HG02973 (cell line): ENCODE data around the gene UNC13A.

ENCODE experiments used
- ATAC-seq: cut with Tn5 transposase; IDR thresholded peaks from one replicate; pipeline ENCODE4 v1.9.1; 2021; ENCODE audit warnings: moderate library complexity; ENCODE audit not compliant: unreplicated experiment

The UNC13A gene

GRCh38 chr19:17673937-17674799 is 14.0 kb downstream of the UNC13A start:
- ATAC-seq = no peak

- ATAC-seq = no peak
Measured at GRCh38 chr19:17671906-17672305, 16.2 kb downstream of the UNC13A start.

GRCh38 chr19:17669419-17669818 is 18.7 kb downstream of the UNC13A start:
- ATAC-seq = no peak

- ATAC-seq = no peak
Measured at GRCh38 chr19:17665058-17665457, 23.1 kb downstream of the UNC13A start.

GRCh38 chr19:17659996-17660395 is 28.2 kb downstream of the UNC13A start:
- ATAC-seq = no peak

- no peak for ATAC-seq
Measured at GRCh38 chr19:17658666-17659065, 29.5 kb downstream of the UNC13A start.

GRCh38 chr19:17658240-17658639 is 29.9 kb downstream of the UNC13A start:
- no peak for ATAC-seq

GRCh38 chr19:17656970-17657369 is 31.2 kb downstream of the UNC13A start:
- no peak for ATAC-seq

GRCh38 chr19:17655751-17656472 is 32.2 kb downstream of the UNC13A start:
- ATAC-seq = no peak

- no peak for ATAC-seq
Measured at GRCh38 chr19:17654993-17655392, 33.2 kb downstream of the UNC13A start.

- no peak for ATAC-seq
Measured at GRCh38 chr19:17652627-17653026, 35.5 kb downstream of the UNC13A start.

- no peak for ATAC-seq
Measured at GRCh38 chr19:17648786-17649185, 39.4 kb downstream of the UNC13A start.

GRCh38 chr19:17648097-17648660 is 40.0 kb downstream of the UNC13A start:
- ATAC-seq = no peak

GRCh38 chr19:17647071-17648020 is 40.8 kb downstream of the UNC13A start:
- ATAC-seq = no peak

- no peak for ATAC-seq
Measured at GRCh38 chr19:17646441-17646840, 41.7 kb downstream of the UNC13A start.

- no peak for ATAC-seq
Measured at GRCh38 chr19:17645339-17645963, 42.7 kb downstream of the UNC13A start.

- ATAC-seq = no peak
Measured at GRCh38 chr19:17642656-17643055, 45.5 kb downstream of the UNC13A start.

- ATAC-seq = no peak
Measured at GRCh38 chr19:17641846-17642245, 46.3 kb downstream of the UNC13A start.

GRCh38 chr19:17641181-17641580 is 47.0 kb downstream of the UNC13A start:
- no peak for ATAC-seq

- ATAC-seq = no peak
Measured at GRCh38 chr19:17633700-17634099, 54.5 kb downstream of the UNC13A start.
